GM13976 (cell line): ENCODE results near the gene KRT40.

Source experiments
- DNase-seq: peaks from one replicate; pipeline ENCODE4 v3.0.0; 2012; ENCODE audit warnings: low spot score
- CTCF ChIP-seq: IDR thresholded peaks from 2 replicates; pipeline ENCODE4 v1.5.1; 2012; ENCODE audit warnings: borderline replicate concordance, mild to moderate bottlenecking; ENCODE audit not compliant: insufficient read depth; ENCODE audit errors: extremely low read depth, missing control alignments, control extremely low read depth
- in situ Hi-C: fragments of 300-500 bp; cut with MboI; formaldehyde crosslinking; loops from one replicate; pipeline ENCODE4 v1.12.0; 2022; ENCODE audit warnings: low sequenced_read_pairs, mixed read lengths, inconsistent platforms; ENCODE audit not compliant: unreplicated experiment

The KRT40 gene

DNA sequence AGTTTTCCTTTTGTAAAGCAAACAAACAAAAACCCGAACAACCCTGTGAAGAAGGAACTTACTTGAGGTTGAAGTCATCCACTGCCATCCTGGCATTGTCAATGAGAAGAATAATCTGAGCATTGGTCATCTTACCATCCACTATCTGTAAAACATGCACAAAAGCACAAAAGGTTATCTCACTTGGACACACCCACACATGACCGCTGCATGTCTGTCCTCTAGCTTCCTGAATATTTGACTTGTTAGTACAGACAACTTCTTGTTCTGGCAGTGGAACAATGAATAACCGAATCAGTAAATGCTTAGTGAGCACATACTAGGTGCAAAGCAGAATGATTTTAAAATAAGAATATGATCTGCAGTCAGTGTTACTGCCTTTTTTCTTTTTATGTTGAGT, 52.8 kb downstream of the KRT40 start:
- TF ChIP-seq CTCF = no peak
- in situ Hi-C loops = no loop called here
- DNase-seq = no peak
